Measurements from ENCODE around the gene JPT1.

Gene JPT1

GRCh38 chr17:75103601-75104554, 50.4 kb downstream of the JPT1 start:
- Histone ChIP-seq H3K27ac (replicated peaks) (no peak overlapping the region), H3K4me3 (replicated peaks; ENCODE audit: insufficient read depth, low read length) (no peak overlapping the region), H3K27me3 (ENCODE audit: insufficient read depth, poor library complexity, severe bottlenecking) (no peaks in the 10 kb centered on the region)
- no peak for DNase-seq (ENCODE audit: low read depth in 1 of 2, low spot score in 1 of 2)
- no peak for TF ChIP-seq POLR2AphosphoS5 (IDR thresholded peaks at IDR 0.05; ENCODE audit: low read depth)

GRCh38 chr17:75102385-75102821, 51.9 kb downstream of the JPT1 start:
- Histone ChIP-seq H3K27ac (replicated peaks) (no peak overlapping the region), H3K4me3 (replicated peaks; ENCODE audit: insufficient read depth, low read length) (no peak overlapping the region), H3K27me3 (ENCODE audit: insufficient read depth, poor library complexity, severe bottlenecking) (no peaks in the 10 kb centered on the region)
- DNase-seq (ENCODE audit: low read depth in 1 of 2, low spot score in 1 of 2), result peak in 1 of 2 experiments; percentile 51
- TF ChIP-seq CTCF (IDR thresholded peaks at IDR 0.05; ENCODE audit: insufficient read depth, low read length), result no peak
- TF ChIP-seq POLR2AphosphoS5 (IDR thresholded peaks at IDR 0.05; ENCODE audit: low read depth), result no peak
- TF ChIP-seq GABPA (IDR thresholded peaks at IDR 0.05; ENCODE audit: low read depth), result no peak
- no peak for TF ChIP-seq REST (IDR thresholded peaks at IDR 0.05; ENCODE audit: insufficient replicate concordance, low read depth)
- peak; percentile 51; the same call in 1 of the 2 replicates for TF ChIP-seq SPI1 (IDR thresholded peaks at IDR 0.05; ENCODE audit: borderline replicate concordance, low read depth)

- Histone ChIP-seq H3K27ac (replicated peaks) (no peak overlapping the region), H3K27me3 (ENCODE audit: insufficient read depth, poor library complexity, severe bottlenecking) (no peaks in the 10 kb centered on the region), H3K4me3 (replicated peaks; ENCODE audit: insufficient read depth, low read length) (no peak overlapping the region)
- DNase-seq (ENCODE audit: low read depth in 1 of 2, low spot score in 1 of 2), result no peak
- TF ChIP-seq POLR2AphosphoS5 (IDR thresholded peaks at IDR 0.05; ENCODE audit: low read depth), result no peak
- TF ChIP-seq SPI1 (IDR thresholded peaks at IDR 0.05; ENCODE audit: borderline replicate concordance, low read depth), result no peak
- no peak for TF ChIP-seq GABPA (IDR thresholded peaks at IDR 0.05; ENCODE audit: low read depth)
- no peak for TF ChIP-seq REST (IDR thresholded peaks at IDR 0.05; ENCODE audit: insufficient replicate concordance, low read depth)
- no peak for TF ChIP-seq CTCF (IDR thresholded peaks at IDR 0.05; ENCODE audit: insufficient read depth, low read length)
These were observed 54.3 kb downstream of the JPT1 start for GRCh38 chr17:75099881-75100595.

DNA sequence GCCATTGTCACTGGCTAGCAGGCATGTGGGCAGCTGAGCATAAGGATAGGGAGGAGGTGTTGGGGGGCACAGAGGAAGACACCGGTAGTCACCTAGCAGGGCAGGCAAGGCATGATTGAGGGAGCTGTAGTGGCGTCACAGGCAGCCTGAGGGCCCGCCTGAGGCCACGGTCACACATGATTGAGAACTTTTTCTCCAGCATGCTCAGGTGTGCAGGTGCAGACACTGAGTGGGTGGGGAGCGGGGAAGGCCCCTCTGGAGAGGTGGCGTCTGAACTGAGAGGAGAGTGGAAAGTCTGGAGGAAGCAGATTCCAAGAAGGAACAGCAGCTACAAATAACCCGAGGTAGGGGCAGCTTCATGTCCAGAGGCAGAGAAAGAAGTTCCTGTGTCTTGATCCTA, 55.5 kb downstream of the JPT1 start:
- DNase-seq (ENCODE audit: low read depth in 1 of 2, low spot score in 1 of 2), result no peak
- no peak overlapping the region for H3K4me3 ChIP-seq (replicated peaks; ENCODE audit: insufficient read depth, low read length)
- no peak for TF ChIP-seq GABPA (IDR thresholded peaks at IDR 0.05; ENCODE audit: low read depth)
- no peak for TF ChIP-seq SPI1 (IDR thresholded peaks at IDR 0.05; ENCODE audit: borderline replicate concordance, low read depth)
- no peaks in the 10 kb centered on the region for H3K27me3 ChIP-seq (ENCODE audit: insufficient read depth, poor library complexity, severe bottlenecking)
- no peak overlapping the region for H3K27ac ChIP-seq (replicated peaks)
